Astrocyte of the cerebellum (primary cell): Measurements from ENCODE around the gene COG2.

ENCODE experiments used
- DNase-seq: peaks from one replicate; pipeline ENCODE4 v3.0.0-alpha.2; 2011; ENCODE audit warnings: low read depth
- H3K4me3 ChIP-seq: 2 replicates; pipeline ENCODE4 v1.5.1; 2011; ENCODE audit warnings: mild to moderate bottlenecking, low read depth, low read length, moderate library complexity
- CTCF ChIP-seq: IDR thresholded peaks from 2 replicates; pipeline ENCODE4 v1.5.1; 2012; ENCODE audit warnings: low read length, low read depth, moderate library complexity, mild to moderate bottlenecking; ENCODE audit errors: missing control alignments
- in situ Hi-C: cut with HindIII; loops from 2 replicates; pipeline ENCODE4 v1.10.0; 2017; ENCODE audit warnings: low sequenced_read_pairs

COG2 gene

GRCh38 chr1:230642263-230642959 is at the start of gene COG2:
Gene COG2, plus strand, starts transcription at chr1:230642481. Its CDS starts 126 bp downstream, at chr1:230642607.
- peak within 1 kb of the TSS; percentile 83 for H3K4me3 ChIP-seq
- peak; percentile 76 for DNase-seq
- in situ Hi-C loops: no loop called here
- peak; percentile 98 for TF ChIP-seq CTCF

GRCh38 chr1:230592848-230593414 is 49.4 kb upstream of the COG2 start:
- no peak for DNase-seq
- no peak for TF ChIP-seq CTCF
- in situ Hi-C loops: no loop called here
- H3K4me3 ChIP-seq: no peak overlapping the region

GRCh38 chr1:230594214-230594773 is 48.0 kb upstream of the COG2 start:
- in situ Hi-C loops: no loop called here
- H3K4me3 ChIP-seq: no peak overlapping the region
- DNase-seq: no peak
- TF ChIP-seq CTCF: no peak

- in situ Hi-C loops: no loop called here
- no peak for TF ChIP-seq CTCF
- no peak for DNase-seq
- H3K4me3 ChIP-seq: no peak overlapping the region
Measured at GRCh38 chr1:230595181-230595580, 47.1 kb upstream of the COG2 start.

- TF ChIP-seq CTCF: no peak
- in situ Hi-C loops: no loop called here
- DNase-seq: no peak
- H3K4me3 ChIP-seq: no peak overlapping the region
Measured at GRCh38 chr1:230596306-230596705, 46.0 kb upstream of the COG2 start.

- no peak overlapping the region for H3K4me3 ChIP-seq
- DNase-seq: no peak
- in situ Hi-C loops: no loop called here
- TF ChIP-seq CTCF: no peak
Measured at GRCh38 chr1:230598745-230599144, 43.5 kb upstream of the COG2 start.
